ENCODE measurements around the gene C1GALT1C1L.
A peak's percentile ranks its signal among the peaks of the same experiment; 100 is the strongest.
"Not testable (repeated sequence)": the region's sequence is repeated elsewhere in the genome, so short reads cannot be mapped to it uniquely, and the experiment has no call there.

C1GALT1C1L gene

GRCh38 chr2:43648994-43649701, 27.1 kb downstream of the C1GALT1C1L start:
- no peak for DNase-seq

GRCh38 chr2:43643680-43644079, 32.5 kb downstream of the C1GALT1C1L start:
- no peak for DNase-seq

GRCh38 chr2:43642363-43642762, 33.9 kb downstream of the C1GALT1C1L start:
- DNase-seq, result no peak

- DNase-seq, result peak; percentile 85
Observed at GRCh38 chr2:43637030-43637803, 39.0 kb downstream of the C1GALT1C1L start, which contains the start of gene PLEKHH2. Gene PLEKHH2, plus strand, starts transcription at chr2:43637260. Its CDS starts 7,414 bp downstream, at chr2:43644674.

- peak; percentile 21 for DNase-seq
Observed at GRCh38 chr2:43636621-43637020, 39.6 kb downstream of the C1GALT1C1L start.

GRCh38 chr2:43636153-43636552, 40.1 kb downstream of the C1GALT1C1L start:
- DNase-seq, result not testable (repeated sequence)

- DNase-seq, result no peak
Observed at GRCh38 chr2:43634604-43635306, 41.5 kb downstream of the C1GALT1C1L start.

- DNase-seq, result no peak
Observed at GRCh38 chr2:43631618-43632317, 44.5 kb downstream of the C1GALT1C1L start.
